Measurements from ENCODE around the gene ADAMTS17. TPM values are rescaled to one million over a fixed set of nuclear protein-coding genes. Genes with fewer than 3 reads are reported as not detected.

ADAMTS17 gene
- total and polyA plus RNA-seq, 9 of the 15 experiments (the other 6 are each of a cell fraction or from before 2014, with no cell fraction given) = 0.01 to 0.14 (median 0.07) TPM; not detected in 6

DNA sequence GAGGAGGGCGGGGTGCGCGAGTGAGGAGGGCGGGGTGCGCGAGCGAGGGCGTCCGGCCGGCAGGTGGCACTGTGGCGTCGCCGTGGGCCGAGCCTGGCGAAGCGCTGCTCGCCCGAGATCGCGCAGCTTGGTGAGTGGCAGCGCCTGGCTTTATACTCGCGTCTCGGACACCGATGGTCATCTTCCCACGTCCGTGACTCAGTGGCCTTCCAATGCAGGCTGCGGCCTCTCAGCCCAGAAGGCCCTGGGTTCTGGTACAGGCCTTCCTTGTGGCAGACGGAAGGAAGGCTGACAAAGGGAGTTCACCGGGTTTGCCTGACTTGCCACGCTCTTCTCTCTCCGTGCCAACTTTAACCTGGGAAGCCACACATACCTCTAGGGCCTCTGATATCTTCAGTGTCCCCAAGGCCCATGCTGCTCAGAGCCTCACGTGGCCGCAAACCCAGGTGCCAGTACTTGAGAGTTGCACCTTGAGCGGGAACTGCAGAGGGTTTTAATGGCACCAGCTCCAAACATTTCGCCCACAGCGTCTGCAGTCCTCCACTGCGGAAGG, 413.3 kb downstream of the ADAMTS17 start (continued):
- TF ChIP-seq, protein P1, sequence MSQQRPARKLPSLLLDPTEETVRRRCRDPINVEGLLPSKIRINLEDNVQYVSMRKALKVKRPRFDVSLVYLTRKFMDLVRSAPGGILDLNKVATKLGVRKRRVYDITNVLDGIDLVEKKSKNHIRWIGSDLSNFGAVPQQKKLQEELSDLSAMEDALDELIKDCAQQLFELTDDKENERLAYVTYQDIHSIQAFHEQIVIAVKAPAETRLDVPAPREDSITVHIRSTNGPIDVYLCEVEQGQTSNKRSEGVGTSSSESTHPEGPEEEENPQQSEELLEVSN (IDR thresholded peaks at IDR 0.05; ENCODE audit: borderline replicate concordance in 1 of 2, extremely low read depth in 1 of 2, insufficient read depth in 1 of 2, insufficient read length in 1 of 2, low read depth in 1 of 2, low read length in 1 of 2, poor library complexity in 1 of 2, severe bottlenecking in 1 of 2) = peak in 1 of 2 experiments; percentile 24
- TF ChIP-seq ZNF444 (CRISPR knock-in tag; IDR thresholded peaks at IDR 0.05) = peak; percentile 83; the same call in 1 of the 2 replicates
- TF ChIP-seq POU5F1 (IDR thresholded peaks at IDR 0.05; ENCODE audit: borderline replicate concordance, low read depth, low read length, partially characterized antibody) = no peak
- TF ChIP-seq ATF7 (IDR thresholded peaks at IDR 0.05) = no peak
- peak; percentile 56 to 87 for TF ChIP-seq MAZ (CRISPR knock-in tag; conservative IDR thresholded peaks at IDR 0.05 in 1 of 2, IDR thresholded peaks at IDR 0.05 in 1 of 2)
- no peak for TF ChIP-seq IRF9 (tag; IDR thresholded peaks at IDR 0.05)
- TF ChIP-seq TEAD1 (CRISPR knock-in tag; IDR thresholded peaks at IDR 0.05) = no peak
- TF ChIP-seq CAMTA2 (CRISPR knock-in tag; conservative IDR thresholded peaks at IDR 0.05) = no peak
- TF ChIP-seq PML (IDR thresholded peaks at IDR 0.05; ENCODE audit: low read length) = no peak
- TF ChIP-seq SREBF1 (IDR thresholded peaks at IDR 0.05; ENCODE audit: borderline replicate concordance, low read depth, low read length) = no peak
- no peak for TF ChIP-seq E2F4 (CRISPR knock-in tag; IDR thresholded peaks at IDR 0.05; ENCODE audit: low read depth)
- no peak for TF ChIP-seq CBX5 (IDR thresholded peaks at IDR 0.05; ENCODE audit: borderline replicate concordance, low read depth)
- no peak for TF ChIP-seq IRF2 (CRISPR knock-in tag; IDR thresholded peaks at IDR 0.05)
- peak; percentile 34; the same call in 1 of the 2 replicates for TF ChIP-seq SP1 (CRISPR knock-in tag; IDR thresholded peaks at IDR 0.05)
- no peak for TF ChIP-seq POLR3A (IDR thresholded peaks at IDR 0.05; ENCODE audit: borderline replicate concordance, extremely low read depth, insufficient read depth, insufficient read length)
- no peak for TF ChIP-seq POLR2H (tag; IDR thresholded peaks at IDR 0.05; ENCODE audit: low read depth)
- TF ChIP-seq SMARCA4 (IDR thresholded peaks at IDR 0.05) = no peak
- TF ChIP-seq, protein P2, sequence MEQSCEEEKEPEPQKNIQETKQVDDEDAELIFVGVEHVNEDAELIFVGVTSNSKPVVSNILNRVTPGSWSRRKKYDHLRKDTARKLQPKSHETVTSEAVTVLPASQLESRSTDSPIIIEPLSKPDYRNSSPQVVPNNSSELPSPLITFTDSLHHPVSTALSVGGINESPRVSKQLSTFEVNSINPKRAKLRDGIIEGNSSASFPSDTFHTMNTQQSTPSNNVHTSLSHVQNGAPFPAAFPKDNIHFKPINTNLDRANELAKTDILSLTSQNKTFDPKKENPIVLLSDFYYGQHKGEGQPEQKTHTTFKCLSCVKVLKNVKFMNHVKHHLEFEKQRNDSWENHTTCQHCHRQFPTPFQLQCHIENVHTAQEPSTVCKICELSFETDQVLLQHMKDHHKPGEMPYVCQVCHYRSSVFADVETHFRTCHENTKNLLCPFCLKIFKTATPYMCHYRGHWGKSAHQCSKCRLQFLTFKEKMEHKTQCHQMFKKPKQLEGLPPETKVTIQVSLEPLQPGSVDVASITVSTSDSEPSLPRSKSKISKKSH (CRISPR knock-in tag; IDR thresholded peaks at IDR 0.05) = no peak
- TF ChIP-seq, protein P3, sequence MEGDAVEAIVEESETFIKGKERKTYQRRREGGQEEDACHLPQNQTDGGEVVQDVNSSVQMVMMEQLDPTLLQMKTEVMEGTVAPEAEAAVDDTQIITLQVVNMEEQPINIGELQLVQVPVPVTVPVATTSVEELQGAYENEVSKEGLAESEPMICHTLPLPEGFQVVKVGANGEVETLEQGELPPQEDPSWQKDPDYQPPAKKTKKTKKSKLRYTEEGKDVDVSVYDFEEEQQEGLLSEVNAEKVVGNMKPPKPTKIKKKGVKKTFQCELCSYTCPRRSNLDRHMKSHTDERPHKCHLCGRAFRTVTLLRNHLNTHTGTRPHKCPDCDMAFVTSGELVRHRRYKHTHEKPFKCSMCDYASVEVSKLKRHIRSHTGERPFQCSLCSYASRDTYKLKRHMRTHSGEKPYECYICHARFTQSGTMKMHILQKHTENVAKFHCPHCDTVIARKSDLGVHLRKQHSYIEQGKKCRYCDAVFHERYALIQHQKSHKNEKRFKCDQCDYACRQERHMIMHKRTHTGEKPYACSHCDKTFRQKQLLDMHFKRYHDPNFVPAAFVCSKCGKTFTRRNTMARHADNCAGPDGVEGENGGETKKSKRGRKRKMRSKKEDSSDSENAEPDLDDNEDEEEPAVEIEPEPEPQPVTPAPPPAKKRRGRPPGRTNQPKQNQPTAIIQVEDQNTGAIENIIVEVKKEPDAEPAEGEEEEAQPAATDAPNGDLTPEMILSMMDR (IDR thresholded peaks at IDR 0.05 in 2 of 3, conservative IDR thresholded peaks at IDR 0.05 in 1 of 3; ENCODE audit: insufficient read depth in 2 of 3, low read depth in 1 of 3, low read length in 3 of 3) = peak; percentile 43 to 62 (median 51); a peak in 5 of 6 replicates
- TF ChIP-seq ZNF764 (CRISPR knock-in tag; IDR thresholded peaks at IDR 0.05; ENCODE audit: low read depth) = no peak
- TF ChIP-seq TRIM24 (IDR thresholded peaks at IDR 0.05) = no peak
- TF ChIP-seq ZNF3 (CRISPR knock-in tag; IDR thresholded peaks at IDR 0.05) = no peak
